DMS79 treated with DMSO at 0.1 percent for 48 hours (cell line): ENCODE measurements around the gene TTC38.

Experiments used
- DNase-seq: peaks from one replicate; lab custom pipeline; 2025; lab: John Stamatoyannopoulos, UW

The TTC38 gene

GRCh38 chr22:46329616-46330015 lies 61.8 kb downstream of the TTC38 start:
- DNase-seq: no peak

GRCh38 chr22:46330426-46330825 lies 62.6 kb downstream of the TTC38 start:
- DNase-seq: no peak

GRCh38 chr22:46331496-46331895 lies 63.7 kb downstream of the TTC38 start:
- DNase-seq: no peak

GRCh38 chr22:46335201-46336118 lies 67.7 kb downstream of the TTC38 start, which contains the start of gene TRMU:
TRMU (plus strand) TSS chr22:46335714; CDS start chr22:46335765, 51 bp downstream.
- DNase-seq: peak; percentile 3

- no peak for DNase-seq
Measured at GRCh38 chr22:46336119-46337078, 68.6 kb downstream of the TTC38 start.

- no peak for DNase-seq
Measured at GRCh38 chr22:46337870-46338269, 70.1 kb downstream of the TTC38 start.

GRCh38 chr22:46338636-46339035 lies 70.8 kb downstream of the TTC38 start:
- DNase-seq: no peak

GRCh38 chr22:46339956-46340355 lies 72.1 kb downstream of the TTC38 start:
- DNase-seq: no peak

- DNase-seq: no peak
Measured at GRCh38 chr22:46340676-46341075, 72.9 kb downstream of the TTC38 start.
